CD4-positive, alpha-beta T cell treated with Interleukin-10 for 1 hour (primary cell): ENCODE results near the gene SMYD3.
"Not testable (repeated sequence)": the region's sequence is repeated elsewhere in the genome, so short reads cannot be mapped to it uniquely, and the experiment has no call there.

Experiments used
- DNase-seq: peaks from one replicate; pipeline ENCODE4 v3.0.0-alpha.2; 2020

The SMYD3 gene

DNA sequence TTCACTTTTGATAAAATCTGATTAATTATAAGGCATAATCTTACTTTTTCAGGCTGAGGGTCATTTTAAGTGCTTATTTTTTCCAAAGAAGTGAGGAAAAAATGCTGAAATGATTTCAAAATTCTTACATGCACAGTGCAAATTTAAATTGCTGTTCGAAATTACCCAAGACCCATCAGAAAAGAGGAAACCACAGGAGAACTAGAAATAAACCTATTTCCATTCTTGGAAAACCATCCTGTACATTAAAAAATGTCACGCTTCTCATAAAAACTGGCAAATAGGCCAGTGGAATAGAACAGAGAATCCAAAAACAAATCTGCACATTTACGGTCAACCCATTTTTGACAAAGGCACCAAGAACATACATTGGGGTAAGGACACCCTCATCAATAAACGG is 414.9 kb downstream of the SMYD3 start:
- DNase-seq, result no peak

DNA sequence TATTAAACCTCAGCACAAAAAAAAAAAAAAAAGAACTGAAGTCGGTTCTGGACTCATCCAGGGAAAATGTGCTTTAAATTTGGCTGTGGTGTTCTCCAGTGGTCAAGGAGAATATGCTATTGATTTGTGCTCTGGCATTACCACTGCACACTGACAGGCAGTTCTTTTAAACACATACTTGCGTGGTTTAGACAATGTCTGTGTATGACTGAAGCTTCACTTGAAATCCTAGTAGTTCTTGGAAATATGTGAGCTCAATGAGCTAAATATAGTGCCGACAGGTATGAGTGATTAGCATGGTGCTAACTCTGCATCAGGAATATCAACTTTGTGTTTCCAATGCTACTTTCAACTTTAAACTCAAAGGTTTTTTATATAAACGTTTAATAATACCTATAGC is 415.6 kb downstream of the SMYD3 start:
- no peak for DNase-seq

DNA sequence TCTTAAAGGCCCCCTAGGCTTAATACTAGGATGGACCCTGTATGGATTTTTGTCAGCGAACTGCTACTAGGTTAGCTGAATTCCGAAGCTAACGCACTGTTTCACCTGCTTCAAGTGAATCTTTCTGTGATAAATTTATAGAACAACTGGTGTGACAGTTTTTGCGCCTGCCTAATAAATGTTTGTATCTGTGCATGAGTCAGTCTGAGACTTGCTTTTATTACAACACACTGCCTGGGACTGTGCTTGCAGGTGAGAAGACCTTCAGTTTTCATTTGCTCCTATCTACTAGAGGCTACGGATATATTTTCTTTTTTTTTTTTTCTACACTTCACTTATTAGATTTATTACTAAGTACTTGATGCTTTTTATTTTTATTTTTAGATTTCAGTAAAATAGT is 420.9 kb downstream of the SMYD3 start:
- DNase-seq, result no peak

- no peak for DNase-seq
Observed at GRCh38 chr1:246083416-246083815, 423.7 kb downstream of the SMYD3 start.

GRCh38 chr1:246081856-246082668 is 425.0 kb downstream of the SMYD3 start:
- no peak for DNase-seq

GRCh38 chr1:246081138-246081702 is 425.9 kb downstream of the SMYD3 start:
- no peak for DNase-seq

DNA sequence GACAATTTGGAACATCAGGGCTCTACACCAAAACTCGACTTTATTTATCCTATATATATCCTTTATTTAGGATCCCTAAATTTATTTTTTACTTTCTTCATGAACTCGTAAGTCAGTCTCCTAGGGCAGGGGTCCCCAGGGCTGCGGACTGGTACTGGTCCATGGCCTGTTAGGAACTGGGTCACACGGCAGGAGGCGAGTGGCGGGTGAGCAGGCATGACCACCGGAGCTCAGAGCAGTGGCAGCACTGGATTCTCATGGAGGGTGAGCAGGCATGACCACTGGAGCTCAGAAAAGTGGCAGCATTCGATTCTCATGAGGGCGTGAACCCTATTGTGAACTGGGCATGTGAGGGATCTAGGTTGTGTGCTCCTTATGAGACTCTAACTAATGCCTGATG is 427.0 kb downstream of the SMYD3 start:
- DNase-seq, result no peak

DNA sequence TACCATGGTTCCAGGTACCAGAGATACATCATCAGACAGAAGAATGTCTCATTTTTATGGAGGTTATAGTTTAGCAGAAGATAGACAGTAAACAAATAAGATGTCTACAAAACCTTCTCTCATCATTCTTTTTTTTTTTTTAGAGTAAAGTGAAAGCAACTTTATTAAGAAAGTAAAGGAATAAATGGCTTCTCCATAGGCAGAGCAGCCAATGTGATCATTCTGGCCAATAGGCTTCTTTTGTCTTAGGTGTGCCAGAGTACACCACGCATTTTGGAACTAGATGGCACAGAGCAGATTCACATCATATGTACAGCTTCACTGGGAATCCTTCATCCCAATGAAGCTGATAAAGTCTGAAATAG is 428.2 kb downstream of the SMYD3 start:
- DNase-seq, result no peak

GRCh38 chr1:246078126-246078887 is 428.8 kb downstream of the SMYD3 start:
- no peak for DNase-seq

- DNase-seq, result no peak
Observed at GRCh38 chr1:246077476-246077875, 429.6 kb downstream of the SMYD3 start.

- DNase-seq, result no peak
Observed at GRCh38 chr1:246074421-246074820, 432.7 kb downstream of the SMYD3 start.

DNA sequence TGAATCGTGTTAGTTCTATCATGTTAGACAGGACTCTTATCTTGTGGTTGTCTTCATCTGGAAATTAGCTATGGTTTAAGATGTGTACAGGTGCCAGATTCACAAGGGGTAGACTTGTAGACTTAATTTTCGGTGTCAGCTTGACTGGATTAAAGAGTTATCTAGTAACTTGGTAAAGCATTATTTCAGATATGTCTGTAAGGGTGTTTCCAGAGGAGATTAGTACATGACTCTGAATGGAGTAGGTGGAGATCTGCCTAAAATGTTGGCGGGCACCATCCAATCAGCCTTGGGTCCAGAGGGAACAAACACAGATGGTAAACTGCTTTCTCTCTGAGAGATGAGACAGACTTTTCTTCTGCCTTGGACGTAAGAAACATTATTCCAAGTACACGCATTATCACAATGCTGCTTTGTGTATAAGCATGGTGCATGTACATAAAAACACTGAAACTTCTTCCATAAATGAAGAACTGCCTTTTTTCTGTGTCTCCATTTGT is 434.6 kb downstream of the SMYD3 start:
- DNase-seq, result no peak

DNA sequence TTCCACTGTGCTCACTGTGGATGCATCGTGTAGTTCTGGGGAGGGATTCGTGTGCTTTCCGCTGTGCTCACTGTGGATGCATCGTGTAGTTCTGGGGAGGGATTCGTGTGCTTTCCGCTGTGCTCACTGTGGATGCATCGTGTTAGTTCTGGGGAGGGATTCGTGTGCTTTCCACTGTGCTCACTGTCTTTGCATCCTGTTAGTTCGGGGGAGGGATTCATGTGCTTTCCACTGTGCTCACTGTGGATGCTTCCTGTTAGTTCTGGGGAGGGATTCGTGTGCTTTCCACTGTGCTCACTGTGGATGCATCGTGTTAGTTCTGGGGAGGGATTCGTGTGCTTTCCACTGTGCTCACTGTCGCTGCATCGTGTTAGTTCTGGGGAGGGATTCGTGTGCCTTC is 435.1 kb downstream of the SMYD3 start:
- DNase-seq, result not testable (repeated sequence)

- DNase-seq, result not testable (repeated sequence)
Observed at GRCh38 chr1:246071561-246071960, 435.5 kb downstream of the SMYD3 start.

DNA sequence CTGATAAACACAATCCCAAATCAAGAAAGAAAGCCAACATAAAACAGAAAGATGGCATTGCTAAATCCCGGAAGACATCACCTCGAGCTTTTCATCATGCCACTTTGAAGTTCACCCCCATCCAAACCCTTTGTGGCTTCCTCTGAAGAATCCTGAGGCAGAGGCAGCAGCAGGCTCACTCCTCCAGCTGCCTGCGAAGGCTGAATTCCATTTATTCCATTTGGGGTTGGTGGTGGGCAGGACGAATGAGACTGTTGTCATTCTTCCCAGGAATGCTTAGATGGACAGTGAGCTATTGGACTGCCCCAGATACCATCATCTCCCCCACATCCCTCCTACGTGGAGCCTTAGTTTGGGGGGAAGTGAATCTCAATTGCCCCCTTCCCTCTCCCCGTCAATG is 437.5 kb downstream of the SMYD3 start:
- no peak for DNase-seq

- no peak for DNase-seq
Observed at GRCh38 chr1:246068619-246069509, 438.2 kb downstream of the SMYD3 start.

DNA sequence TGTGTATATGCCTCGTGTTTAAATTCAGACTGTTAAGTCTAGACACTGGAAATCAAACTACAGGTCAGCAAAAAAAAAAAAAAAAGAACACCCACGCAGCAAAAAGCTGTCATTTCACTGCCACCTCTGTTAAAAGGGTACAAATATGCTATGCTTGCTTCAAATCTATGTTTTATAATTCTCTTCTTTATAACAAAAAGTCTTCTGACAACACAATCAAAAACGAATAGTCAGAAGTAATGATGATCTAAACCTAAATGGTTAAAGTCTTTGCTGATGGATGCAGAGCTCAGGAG is 438.9 kb downstream of the SMYD3 start:
- no peak for DNase-seq

GRCh38 chr1:246067432-246068216 is 439.5 kb downstream of the SMYD3 start:
- no peak for DNase-seq

DNA sequence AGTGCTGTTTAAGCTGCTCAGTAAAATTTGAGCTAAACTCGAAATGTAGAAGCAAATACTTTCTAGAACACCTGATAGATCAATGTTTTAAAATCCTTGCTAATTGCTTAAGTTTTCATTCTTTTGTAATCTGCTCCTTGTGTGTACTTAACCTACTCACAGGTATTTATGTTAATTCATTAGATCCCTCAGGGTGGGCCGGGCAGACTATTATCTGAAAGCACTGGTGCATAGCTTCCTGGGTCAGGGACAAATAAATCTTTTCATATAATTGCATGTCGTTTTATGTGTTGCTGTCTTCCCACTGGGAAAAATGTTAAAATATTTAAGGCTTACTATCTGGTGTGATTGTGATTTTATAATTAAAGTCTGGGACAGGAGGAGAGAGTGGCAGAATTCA is 440.5 kb downstream of the SMYD3 start:
- no peak for DNase-seq

DNA sequence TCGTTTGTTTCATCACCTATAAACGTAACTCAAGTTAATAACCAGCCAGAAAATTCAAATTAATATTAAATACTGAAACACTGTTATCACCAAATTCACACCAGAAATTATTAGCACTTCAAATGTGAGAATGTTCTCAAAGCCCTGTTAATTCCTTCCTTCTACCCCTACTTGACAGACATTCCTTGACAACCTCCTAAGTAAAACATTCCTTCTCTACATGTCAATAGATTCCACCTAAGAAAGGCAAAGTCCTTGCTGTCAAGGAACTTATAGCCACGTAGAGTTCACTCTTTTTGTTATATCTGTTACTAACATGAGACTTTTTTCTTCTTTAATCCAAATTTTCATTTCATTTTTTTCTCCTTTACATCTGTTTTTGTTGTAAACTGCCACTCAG is 441.5 kb downstream of the SMYD3 start:
- DNase-seq, result no peak

GRCh38 chr1:246064891-246065290 is 442.2 kb downstream of the SMYD3 start:
- DNase-seq, result no peak

DNA sequence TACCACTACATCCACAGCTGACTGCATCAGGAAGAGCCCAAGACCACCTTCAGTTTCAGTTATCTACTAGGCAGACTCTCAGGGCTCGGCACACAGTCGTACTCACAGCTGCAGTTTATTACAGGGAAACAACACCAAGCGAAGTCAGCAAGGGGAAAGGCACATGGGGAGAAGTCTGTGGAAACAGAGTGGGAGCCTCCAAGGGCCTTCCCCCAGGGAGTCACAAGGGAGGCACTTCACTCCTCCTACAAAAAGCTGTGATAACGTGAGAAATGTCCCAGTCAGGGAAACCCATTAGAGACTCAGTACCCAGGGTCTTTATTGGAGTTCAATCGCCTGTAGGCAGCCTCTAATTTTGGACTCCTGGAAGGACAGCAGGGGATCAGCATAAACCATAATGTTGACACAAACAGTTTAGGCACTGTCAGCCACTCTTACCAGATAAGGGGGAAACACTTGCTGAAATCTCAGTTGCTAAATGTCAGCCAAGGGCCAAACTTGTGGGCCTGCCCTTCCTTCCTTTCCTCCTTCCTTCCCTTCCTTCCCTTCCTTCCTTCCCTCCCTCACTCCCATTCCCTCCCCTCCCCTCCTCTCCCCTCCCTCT is 444.0 kb downstream of the SMYD3 start:
- no peak for DNase-seq
